Measurements from ENCODE around the gene CAMTA1. TPM values are rescaled to one million over a fixed set of nuclear protein-coding genes. Genes with fewer than 3 reads are reported as not detected.
"Not testable (repeated sequence)": the region's sequence is repeated elsewhere in the genome, so short reads cannot be mapped to it uniquely, and the experiment has no call there.

The CAMTA1 gene
- total and polyA plus RNA-seq, 9 of the 15 experiments (the other 6 are each of a cell fraction or from before 2014, with no cell fraction given): 43.9 to 161 (median 65.9) TPM

DNA sequence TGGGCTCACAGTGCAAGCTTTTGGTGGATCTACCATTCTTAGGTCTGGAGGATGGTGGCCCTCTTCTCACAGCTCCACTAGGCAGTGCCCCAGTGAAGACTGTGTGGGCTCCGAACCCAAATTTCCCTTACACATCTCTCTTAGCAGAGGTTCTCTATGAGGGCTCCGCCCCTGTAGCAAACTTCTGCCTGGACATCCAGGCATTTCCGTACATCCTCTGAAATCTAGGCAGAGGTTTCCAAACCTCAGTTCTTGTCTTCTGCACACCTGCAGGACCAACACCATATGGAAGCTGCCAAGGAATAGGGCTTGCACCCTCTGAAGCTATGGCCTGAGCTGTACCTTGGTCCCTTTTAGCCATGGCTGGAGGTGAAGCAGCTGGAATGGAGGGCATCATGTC lies 1005.8 kb downstream of the CAMTA1 start:
- H3K9ac ChIP-seq (ENCODE audit: insufficient read depth in 1 of 2, low read depth in 2 of 2, low read length in 2 of 2); H3K79me2 ChIP-seq (ENCODE audit: control insufficient read depth, insufficient read depth, low read length); in situ Hi-C loops (cut with MboI); intact Hi-C loops (cut with micrococcal nuclease); H2AFZ ChIP-seq (ENCODE audit: low read depth, low read length); H3K27ac ChIP-seq (ENCODE audit: extremely low read depth, low read depth, low read length); H3K4me1 ChIP-seq (replicated peaks in 1 of 2; ENCODE audit: control insufficient read depth in 2 of 2, insufficient read depth in 2 of 2, low read length in 2 of 2); H3K9me3 ChIP-seq (replicated peaks; ENCODE audit: control insufficient read depth, insufficient read depth, low read depth, low read length); H3K4me2 ChIP-seq (ENCODE audit: insufficient read depth, low read length); H3K27me3 ChIP-seq (ENCODE audit: control insufficient read depth in 2 of 2, insufficient read depth in 2 of 2, low read length in 2 of 2); CTCF ChIA-PET (ENCODE audit: low intra/inter-chr PET ratio); H3K9me1 ChIP-seq (ENCODE audit: control insufficient read depth, insufficient read depth, low read length); FAIRE-seq; H4K20me1 ChIP-seq (replicated peaks; ENCODE audit: control insufficient read depth, insufficient read depth, low read length); H3K4me3 ChIP-seq; BruUV-seq (replicated peaks); ATAC-seq; POLR2A ChIA-PET; DNase-seq (ENCODE audit: extremely low read depth in 1 of 4, low spot score in 3 of 4): not testable (repeated sequence)
- TF ChIP-seq ZEB2 (IDR thresholded peaks at IDR 0.05): 0 out of 2 replicates have a peak, but pooled peaks have one; percentile 42
- TF ChIP-seq TRIM28 (IDR thresholded peaks at IDR 0.05): peak; percentile 96
- 0 out of 2 replicates have a peak, but pooled peaks have one; percentile 24 for TF ChIP-seq ETV1 (tag; conservative IDR thresholded peaks at IDR 0.05; ENCODE audit: low read depth)
- peak; percentile 51; the same call in 1 of the 2 replicates for TF ChIP-seq CBX1 (IDR thresholded peaks at IDR 0.05; ENCODE audit: low read depth)
- peak in 1 of 2 experiments; percentile 53; a peak in 1 of 4 replicates for TF ChIP-seq TRIM24 (IDR thresholded peaks at IDR 0.05)
- peak in 1 of 2 experiments; percentile 83; a peak in 2 of 3 replicates for TF ChIP-seq CBX3 (IDR thresholded peaks at IDR 0.05; ENCODE audit: borderline replicate concordance in 1 of 2, low read length in 2 of 2)
- TF ChIP-seq, protein P1, sequence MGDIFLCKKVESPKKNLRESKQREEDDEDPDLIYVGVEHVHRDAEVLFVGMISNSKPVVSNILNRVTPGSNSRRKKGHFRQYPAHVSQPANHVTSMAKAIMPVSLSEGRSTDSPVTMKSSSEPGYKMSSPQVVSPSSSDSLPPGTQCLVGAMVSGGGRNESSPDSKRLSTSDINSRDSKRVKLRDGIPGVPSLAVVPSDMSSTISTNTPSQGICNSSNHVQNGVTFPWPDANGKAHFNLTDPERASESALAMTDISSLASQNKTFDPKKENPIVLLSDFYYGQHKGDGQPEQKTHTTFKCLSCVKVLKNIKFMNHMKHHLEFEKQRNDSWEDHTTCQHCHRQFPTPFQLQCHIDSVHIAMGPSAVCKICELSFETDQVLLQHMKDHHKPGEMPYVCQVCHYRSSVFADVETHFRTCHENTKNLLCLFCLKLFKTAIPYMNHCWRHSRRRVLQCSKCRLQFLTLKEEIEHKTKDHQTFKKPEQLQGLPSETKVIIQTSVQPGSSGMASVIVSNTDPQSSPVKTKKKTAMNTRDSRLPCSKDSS (IDR thresholded peaks at IDR 0.05; ENCODE audit: low read depth, partially characterized antibody): peak; percentile 94
- peak; percentile 72; the same call in 1 of the 2 replicates for TF ChIP-seq HLTF (IDR thresholded peaks at IDR 0.05)
- TF ChIP-seq CBX5 (IDR thresholded peaks at IDR 0.05; ENCODE audit: borderline replicate concordance, low read depth): peak; percentile 85; the same call in 1 of the 2 replicates
- TF ChIP-seq ZFP36 (IDR thresholded peaks at IDR 0.05; ENCODE audit: low read depth, low read length, partially characterized antibody): peak; percentile 66
- 69% methylated on average over 3 of the region's 3 CpGs for WGBS (ENCODE audit: insufficient coverage, low coverage, missing lambda C conversion rate)
- peaks cover 20% of the 10 kb centered on the region; the same call in 2 of the 3 replicates for H3K36me3 ChIP-seq (ENCODE audit: control insufficient read depth, insufficient read depth, low read length)
